Measurements from ENCODE around the gene OXER1. TPM values are rescaled to one million over a fixed set of nuclear protein-coding genes. Genes with fewer than 3 reads are reported as not detected.

OXER1 gene
- total RNA-seq, 1 donor from 2014 or later: 0.40 TPM

GRCh38 chr2:42777883-42778805, 14.2 kb upstream of the OXER1 start:
- intact Hi-C loops (cut with DNase I): no loop called here
- ATAC-seq (ENCODE audit: poor library complexity): no peak
- DNase-seq: no peak

- no peak for DNase-seq
- intact Hi-C loops (cut with DNase I): no loop called here
- ATAC-seq (ENCODE audit: poor library complexity): no peak
Observed at GRCh38 chr2:42775810-42776209, 11.9 kb upstream of the OXER1 start.

GRCh38 chr2:42775186-42775585, 11.3 kb upstream of the OXER1 start:
- ATAC-seq (ENCODE audit: poor library complexity): no peak
- no peak for DNase-seq
- intact Hi-C loops (cut with DNase I): no loop called here

GRCh38 chr2:42771546-42772153, 7.7 kb upstream of the OXER1 start:
- intact Hi-C loops (cut with DNase I): no loop called here
- no peak for DNase-seq
- ATAC-seq (ENCODE audit: poor library complexity): no peak

- ATAC-seq (ENCODE audit: poor library complexity) (peak; percentile 71), DNase-seq (no peak)
- intact Hi-C loops (cut with DNase I): no loop called here
Observed at GRCh38 chr2:42770288-42771131, 6.6 kb upstream of the OXER1 start.

GRCh38 chr2:42769583-42770287, 5.8 kb upstream of the OXER1 start:
- ATAC-seq (ENCODE audit: poor library complexity) (no peak), DNase-seq (no peak)
- intact Hi-C loops (cut with DNase I): no loop called here

- intact Hi-C loops (cut with DNase I): no loop called here
- no peak for ATAC-seq (ENCODE audit: poor library complexity)
Observed at GRCh38 chr2:42768706-42769256, 4.8 kb upstream of the OXER1 start.

GRCh38 chr2:42767899-42768705, 4.2 kb upstream of the OXER1 start:
- no peak for DNase-seq

More at GRCh38 chr2:42768706-42769256, 4.8 kb upstream of the OXER1 start:
- DNase-seq: no peak

GRCh38 chr2:42767080-42767898, 3.4 kb upstream of the OXER1 start:
- ATAC-seq (ENCODE audit: poor library complexity) (no peak), DNase-seq (no peak)
- intact Hi-C loops (cut with DNase I): no loop called here

More at GRCh38 chr2:42767899-42768705, 4.2 kb upstream of the OXER1 start:
- intact Hi-C loops (cut with DNase I): no loop called here
- ATAC-seq (ENCODE audit: poor library complexity): no peak

GRCh38 chr2:42765686-42766085, 1.8 kb upstream of the OXER1 start:
- DNase-seq: no peak
- no peak for ATAC-seq (ENCODE audit: poor library complexity)
- intact Hi-C loops (cut with DNase I): no loop called here

- ATAC-seq (ENCODE audit: poor library complexity): no peak
Observed at GRCh38 chr2:42764901-42765300, 966 bp upstream of the OXER1 start.

GRCh38 chr2:42762823-42763804, 821 bp downstream of the OXER1 start:
- DNase-seq (no peak), ATAC-seq (ENCODE audit: poor library complexity) (no peak)
- intact Hi-C loops (cut with DNase I): no loop called here

More at GRCh38 chr2:42764901-42765300, 966 bp upstream of the OXER1 start:
- no peak for DNase-seq
- intact Hi-C loops (cut with DNase I): no loop called here

GRCh38 chr2:42762155-42762554, 1.8 kb downstream of the OXER1 start:
- intact Hi-C loops (cut with DNase I): no loop called here
- no peak for ATAC-seq (ENCODE audit: poor library complexity)
- DNase-seq: no peak

GRCh38 chr2:42761554-42761953, 2.4 kb downstream of the OXER1 start:
- no peak for DNase-seq
- intact Hi-C loops (cut with DNase I): no loop called here
- no peak for ATAC-seq (ENCODE audit: poor library complexity)

GRCh38 chr2:42758751-42759150, 5.2 kb downstream of the OXER1 start:
- ATAC-seq (ENCODE audit: poor library complexity): no peak
- no peak for DNase-seq
- intact Hi-C loops (cut with DNase I): no loop called here
